Karpas-422 (cell line): ENCODE data around the gene FREM2. TPM values are rescaled to one million over a fixed set of nuclear protein-coding genes. Genes with fewer than 3 reads are reported as not detected.

Source experiments
- DNase-seq: peaks from one replicate; pipeline ENCODE4 v3.0.0-alpha.2; 2015
- H2AFZ ChIP-seq: fragments of 200-600 bp; sonication (generic); 2 replicates; pipeline ENCODE4 v1.6.1; 2014; ENCODE audit warnings: antibody characterized with exemption, low read length, mixed read lengths
- H3K27ac ChIP-seq: fragments of 200-600 bp; sonication (generic); 2 replicates; pipeline ENCODE4 v1.5.1; 2014; ENCODE audit warnings: mild to moderate bottlenecking, low read length, moderate library complexity
- H3K27me3 ChIP-seq: fragments of 200-600 bp; sonication (generic); 2 replicates; pipeline ENCODE4 v1.6.1; 2014; ENCODE audit warnings: low read length, mixed read lengths
- H3K36me3 ChIP-seq: fragments of 200-600 bp; sonication (generic); 2 replicates; pipeline ENCODE4 v1.6.1; 2014; ENCODE audit warnings: low read length, mixed read lengths; ENCODE audit not compliant: insufficient read depth
- H3K4me1 ChIP-seq: fragments of 200-600 bp; sonication (generic); 2 replicates; pipeline ENCODE4 v1.6.1; 2014; ENCODE audit warnings: mild to moderate bottlenecking, low read length, mixed read lengths
- H3K4me2 ChIP-seq: fragments of 200-600 bp; sonication (generic); 2 replicates; pipeline ENCODE4 v1.6.1; 2014; ENCODE audit warnings: low read length, low read depth, mild to moderate bottlenecking; ENCODE audit not compliant: poor library complexity, severe bottlenecking
- H3K4me3 ChIP-seq: fragments of 200-600 bp; sonication (generic); 2 replicates; pipeline ENCODE4 v1.5.1; 2014; ENCODE audit warnings: mild to moderate bottlenecking, antibody characterized with exemption, low read length, mixed read lengths
- H3K79me2 ChIP-seq: fragments of 200-600 bp; sonication (generic); 2 replicates; pipeline ENCODE4 v1.6.1; 2014; ENCODE audit warnings: mild to moderate bottlenecking, low read length, mixed read lengths
- H3K9ac ChIP-seq: fragments of 200-600 bp; sonication (generic); 2 replicates; pipeline ENCODE4 v1.6.0; 2014; ENCODE audit warnings: low read length
- H3K9me2 ChIP-seq: fragments of 200-600 bp; sonication (generic), shearing (Covaris generic); replicated peaks from 2 replicates; pipeline ENCODE4 v1.6.0; 2014; ENCODE audit warnings: mild to moderate bottlenecking, low read length, moderate library complexity; ENCODE audit not compliant: insufficient read depth
- H3K9me3 ChIP-seq: fragments of 300-700, 200-600 bp; sonication (generic); 2 replicates; pipeline ENCODE4 v1.6.1; 2014; ENCODE audit warnings: low read length, mixed read lengths
- H4K20me1 ChIP-seq: fragments of 200-600 bp; sonication (generic); 2 replicates; pipeline ENCODE4 v1.6.1; 2014; ENCODE audit warnings: mild to moderate bottlenecking, antibody characterized with exemption, low read length, low read depth; ENCODE audit not compliant: insufficient read depth
- total RNA-seq: library from RNA; depleted of rRNA; stranded (reverse); fragments of >200 nt; shearing (Covaris generic); gene quantifications from 2 replicates; pipeline ENCODE4 v1.2.3, GENCODE V29; 2014; ENCODE audit warnings: low replicate concordance

The FREM2 gene
- total RNA-seq, 1 experiment from 2014 or later = not detected

DNA sequence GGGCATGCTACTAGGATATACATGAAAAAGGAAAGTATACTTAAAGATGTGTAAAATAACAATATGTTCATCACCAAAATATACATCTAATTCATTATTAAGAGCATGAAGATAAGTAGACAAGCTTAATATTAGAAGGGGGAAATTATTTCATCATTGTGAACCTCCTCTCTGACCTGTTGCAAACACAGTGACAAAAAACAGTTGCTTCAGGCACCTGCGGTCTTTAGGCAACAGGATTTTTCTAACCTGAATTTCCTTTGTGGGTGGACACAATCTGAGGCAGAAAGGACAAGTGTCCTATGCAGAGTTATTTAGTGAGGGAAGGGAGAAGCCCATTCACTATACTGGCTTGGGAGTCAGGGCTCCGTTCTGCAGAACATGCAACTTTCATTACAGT is 6.3 kb downstream of the FREM2 start:
- Histone ChIP-seq H3K4me3 (no peak overlapping the region), H3K9ac (no peak overlapping the region), H4K20me1 (no peaks in the 10 kb centered on the region), H3K27ac (no peak overlapping the region), H3K27me3 (no peaks in the 10 kb centered on the region), H3K9me3 (no peaks in the 10 kb centered on the region), H3K4me2 (no peak overlapping the region), H3K79me2 (no peaks in the 10 kb centered on the region), H3K36me3 (no peaks in the 10 kb centered on the region), H2AFZ (no peak overlapping the region), H3K9me2 (no peaks in the 10 kb centered on the region), H3K4me1 (no peaks in the 10 kb centered on the region)
- DNase-seq = no peak

DNA sequence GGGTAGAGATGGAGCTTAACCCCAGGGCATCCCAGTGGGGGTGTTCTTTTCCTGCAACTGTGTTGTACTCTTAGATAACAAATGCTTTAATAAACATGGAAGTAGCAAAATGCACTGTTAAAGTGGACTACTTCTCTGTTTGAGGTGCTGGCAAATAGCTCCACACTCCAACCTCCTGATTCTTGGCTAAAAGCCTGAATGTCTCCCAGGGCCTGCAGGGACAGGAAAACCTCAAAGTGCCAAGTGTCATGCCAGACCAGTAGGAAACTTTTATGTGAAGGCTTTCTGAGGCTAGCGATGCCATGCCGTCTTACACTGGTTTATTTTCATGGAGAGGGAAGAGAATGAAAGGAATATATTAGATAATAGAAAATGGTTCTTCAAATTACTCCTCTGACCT is 6.8 kb downstream of the FREM2 start:
- no peak overlapping the region for H2AFZ ChIP-seq
- no peak overlapping the region for H3K27ac ChIP-seq
- H3K4me3 ChIP-seq = no peak overlapping the region
- no peaks in the 10 kb centered on the region for H3K36me3 ChIP-seq
- no peaks in the 10 kb centered on the region for H3K4me1 ChIP-seq
- no peaks in the 10 kb centered on the region for H3K9me2 ChIP-seq
- no peaks in the 10 kb centered on the region for H3K79me2 ChIP-seq
- no peak overlapping the region for H3K4me2 ChIP-seq
- H4K20me1 ChIP-seq = no peaks in the 10 kb centered on the region
- no peaks in the 10 kb centered on the region for H3K27me3 ChIP-seq
- DNase-seq = no peak
- no peak overlapping the region for H3K9ac ChIP-seq
- no peaks in the 10 kb centered on the region for H3K9me3 ChIP-seq

DNA sequence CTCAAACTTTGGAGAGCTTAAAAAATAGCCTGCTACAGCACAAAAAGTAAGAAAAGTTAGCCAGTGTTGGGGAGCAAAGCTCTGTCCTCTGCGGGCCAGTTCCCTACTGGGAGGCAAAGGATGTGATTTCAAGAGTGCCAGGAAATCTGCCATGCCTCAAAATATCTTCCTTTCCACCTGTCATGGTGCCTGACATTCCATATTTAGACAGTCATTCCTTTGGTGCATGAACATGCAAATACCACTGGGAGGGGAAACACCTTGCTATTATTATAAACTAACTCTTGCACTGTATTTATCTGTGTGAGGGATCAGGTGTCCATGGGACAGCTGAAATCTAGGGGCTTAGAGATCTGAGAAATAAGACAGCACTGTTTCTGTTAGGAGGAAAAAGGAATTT is 10.3 kb downstream of the FREM2 start:
- Histone ChIP-seq H4K20me1 (no peaks in the 10 kb centered on the region), H3K9me2 (no peaks in the 10 kb centered on the region), H3K27me3 (no peaks in the 10 kb centered on the region), H3K4me3 (no peak overlapping the region), H3K9me3 (no peaks in the 10 kb centered on the region), H3K4me2 (no peak overlapping the region), H3K9ac (no peak overlapping the region), H3K36me3 (no peaks in the 10 kb centered on the region), H3K27ac (no peak overlapping the region), H3K4me1 (no peaks in the 10 kb centered on the region), H3K79me2 (no peaks in the 10 kb centered on the region), H2AFZ (no peak overlapping the region)
- DNase-seq = no peak

DNA sequence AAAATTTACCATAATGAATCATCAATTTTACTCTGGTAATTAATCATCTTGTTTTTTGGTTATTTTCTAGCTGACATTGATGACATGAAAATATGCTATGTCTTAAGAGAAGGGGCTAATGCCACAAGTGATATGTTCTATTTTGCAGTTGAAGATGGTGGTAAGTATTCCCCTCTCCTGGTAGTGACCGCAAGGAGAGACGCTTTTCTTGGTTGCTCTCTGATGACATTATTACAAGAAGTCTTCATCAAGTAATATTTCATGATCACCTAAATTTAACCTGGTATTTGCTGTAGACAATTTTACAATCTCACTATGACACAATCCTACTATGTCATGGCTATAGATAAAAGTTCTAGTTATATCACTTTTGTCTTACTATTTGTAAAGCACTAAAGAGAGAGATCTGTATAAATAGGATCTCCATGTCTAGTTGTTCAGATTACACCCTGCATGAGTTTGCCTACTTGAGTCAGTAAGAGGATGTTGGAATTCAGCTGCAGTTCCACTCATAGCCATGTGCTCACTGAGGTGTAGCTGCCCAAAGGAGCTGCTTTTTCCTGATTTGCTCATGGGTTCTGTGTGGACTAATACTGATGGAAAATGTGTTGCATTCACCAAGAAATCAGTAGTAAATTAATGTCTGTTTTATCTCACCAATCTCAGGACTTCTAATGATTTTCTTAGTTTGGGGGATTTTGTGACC is 10.9 kb downstream of the FREM2 start:
- Histone ChIP-seq H2AFZ (no peak overlapping the region), H3K27ac (no peak overlapping the region), H3K4me3 (no peak overlapping the region), H3K9me2 (no peaks in the 10 kb centered on the region), H3K79me2 (no peaks in the 10 kb centered on the region), H3K9me3 (no peaks in the 10 kb centered on the region), H3K9ac (no peak overlapping the region), H4K20me1 (no peaks in the 10 kb centered on the region), H3K4me1 (no peaks in the 10 kb centered on the region), H3K27me3 (no peaks in the 10 kb centered on the region), H3K4me2 (no peak overlapping the region), H3K36me3 (no peaks in the 10 kb centered on the region)
- DNase-seq = no peak

DNA sequence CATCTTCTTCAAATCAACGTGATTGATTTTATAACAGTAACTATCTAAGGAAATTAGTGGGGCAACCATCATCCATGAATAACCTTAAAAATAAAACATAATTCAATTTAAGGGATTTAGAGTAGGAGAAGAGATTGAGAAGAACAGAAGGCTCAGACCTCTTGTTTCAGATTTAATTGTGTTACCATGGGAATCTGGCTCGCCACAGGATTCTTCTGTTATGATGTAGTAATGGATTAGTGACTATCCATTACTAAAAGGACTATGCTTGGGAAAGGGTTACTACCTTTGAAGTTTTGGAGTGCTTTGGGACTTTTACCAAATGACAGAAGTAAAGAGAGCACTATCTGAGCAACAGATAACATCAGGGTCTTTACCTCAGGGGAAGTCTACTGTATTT is 13.2 kb downstream of the FREM2 start:
- H2AFZ ChIP-seq = no peak overlapping the region
- H3K27ac ChIP-seq = no peak overlapping the region
- no peaks in the 10 kb centered on the region for H3K4me1 ChIP-seq
- H3K36me3 ChIP-seq = no peaks in the 10 kb centered on the region
- no peaks in the 10 kb centered on the region for H3K9me3 ChIP-seq
- H3K4me2 ChIP-seq = no peak overlapping the region
- H4K20me1 ChIP-seq = no peaks in the 10 kb centered on the region
- DNase-seq = no peak
- H3K27me3 ChIP-seq = no peaks in the 10 kb centered on the region
- no peaks in the 10 kb centered on the region for H3K9me2 ChIP-seq
- no peaks in the 10 kb centered on the region for H3K79me2 ChIP-seq
- no peak overlapping the region for H3K4me3 ChIP-seq
- no peak overlapping the region for H3K9ac ChIP-seq

DNA sequence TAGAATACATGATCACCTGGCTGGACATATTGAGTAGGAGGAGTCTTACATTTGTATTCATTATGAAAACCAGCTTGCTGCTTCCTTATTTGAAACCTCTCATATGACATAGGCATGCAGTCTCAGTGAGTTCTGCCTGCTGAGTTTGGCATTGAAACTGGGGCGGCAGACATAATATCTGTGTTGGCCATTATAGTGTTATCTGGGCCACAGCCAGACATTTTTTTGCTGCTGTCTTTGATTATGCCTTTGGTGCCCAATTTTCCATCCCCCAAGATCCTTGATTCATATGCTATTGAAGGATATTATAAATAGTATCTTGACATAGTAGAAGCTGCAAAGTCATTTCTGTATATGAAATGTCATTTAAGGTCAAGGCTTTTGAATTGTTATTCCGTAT is 15.8 kb downstream of the FREM2 start:
- Histone ChIP-seq H4K20me1 (no peaks in the 10 kb centered on the region), H3K79me2 (no peaks in the 10 kb centered on the region)

DNA sequence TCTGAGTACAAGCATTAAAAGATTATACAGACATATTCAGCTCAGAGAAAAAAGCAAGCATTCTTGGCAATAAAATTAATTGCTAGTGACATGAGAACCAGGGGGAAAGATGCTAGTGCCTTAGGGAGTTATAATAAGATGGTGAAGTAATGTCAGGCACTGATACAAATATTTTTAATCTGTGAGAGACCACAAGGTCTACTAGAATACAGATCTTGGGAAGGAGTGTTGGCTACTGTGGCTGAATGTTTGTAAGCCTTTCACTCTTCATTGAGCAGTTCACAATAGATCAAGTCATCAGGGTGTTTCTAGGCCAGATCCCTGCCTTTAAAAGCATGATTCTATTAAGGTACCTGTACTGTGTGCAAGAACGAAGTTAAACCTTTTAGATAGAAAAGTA is 16.4 kb downstream of the FREM2 start:
- H3K9ac ChIP-seq = no peak overlapping the region
- H3K36me3 ChIP-seq = no peaks in the 10 kb centered on the region
- no peak overlapping the region for H3K4me3 ChIP-seq
- no peaks in the 10 kb centered on the region for H3K27me3 ChIP-seq
- no peaks in the 10 kb centered on the region for H3K9me2 ChIP-seq
- no peak overlapping the region for H2AFZ ChIP-seq
- H3K9me3 ChIP-seq = no peaks in the 10 kb centered on the region
- H3K4me1 ChIP-seq = peaks cover 5% of the 10 kb centered on the region
- DNase-seq = no peak
- H3K4me2 ChIP-seq = no peak overlapping the region
- H3K27ac ChIP-seq = no peak overlapping the region
- no peaks in the 10 kb centered on the region for H3K79me2 ChIP-seq
- no peaks in the 10 kb centered on the region for H4K20me1 ChIP-seq

More for the DNA sequence above, 15.8 kb downstream of the FREM2 start:
- DNase-seq = no peak
- H3K9ac ChIP-seq = no peak overlapping the region
- peaks cover 5% of the 10 kb centered on the region for H3K4me1 ChIP-seq
- no peak overlapping the region for H3K27ac ChIP-seq
- H3K4me2 ChIP-seq = no peak overlapping the region
- no peaks in the 10 kb centered on the region for H3K9me2 ChIP-seq
- no peak overlapping the region for H3K4me3 ChIP-seq
- no peaks in the 10 kb centered on the region for H3K27me3 ChIP-seq
- no peaks in the 10 kb centered on the region for H3K9me3 ChIP-seq
- no peaks in the 10 kb centered on the region for H3K36me3 ChIP-seq
- no peak overlapping the region for H2AFZ ChIP-seq

DNA sequence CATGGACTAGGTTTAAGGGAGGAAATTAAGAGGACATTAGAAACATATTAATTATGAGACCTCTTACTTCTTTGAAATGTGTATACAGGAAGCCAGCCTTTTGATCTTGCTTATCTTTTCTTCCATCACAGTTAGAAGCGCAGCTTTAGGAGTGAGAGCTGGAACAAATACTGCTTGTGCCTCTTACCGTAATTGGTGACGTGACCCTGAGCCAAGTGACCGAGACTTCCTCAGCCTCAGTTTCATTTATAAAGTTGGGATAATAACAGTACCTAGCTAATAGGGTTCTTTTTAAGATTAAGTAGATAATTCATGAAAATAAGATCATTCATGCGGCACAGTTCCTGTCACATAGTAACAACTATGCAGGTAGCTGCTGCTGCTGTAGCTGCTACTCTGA is 18.5 kb downstream of the FREM2 start:
- no peak overlapping the region for H3K27ac ChIP-seq
- no peak overlapping the region for H2AFZ ChIP-seq
- no peaks in the 10 kb centered on the region for H3K9me3 ChIP-seq
- no peak overlapping the region for H3K4me3 ChIP-seq
- H4K20me1 ChIP-seq = no peaks in the 10 kb centered on the region
- no peaks in the 10 kb centered on the region for H3K27me3 ChIP-seq
- H3K4me2 ChIP-seq = no peak overlapping the region
- no peak overlapping the region for H3K9ac ChIP-seq
- H3K36me3 ChIP-seq = no peaks in the 10 kb centered on the region
- DNase-seq = no peak
- H3K79me2 ChIP-seq = no peaks in the 10 kb centered on the region
- H3K9me2 ChIP-seq = no peaks in the 10 kb centered on the region
- peaks cover 5% of the 10 kb centered on the region for H3K4me1 ChIP-seq
